MCF 10A (cell line): ENCODE results near the gene ZNF341. TPM values are rescaled to one million over a fixed set of nuclear protein-coding genes. Genes with fewer than 3 reads are reported as not detected.

ENCODE experiments used
- BruUV-seq: library from RNA; stranded (reverse); fragments of 400-500 nt; replicated peaks from 2 replicates; lab custom pipeline; 2021; lab: Mats Ljungman, UMichigan
- CTCF ChIA-PET: fragments of 300-600 bp; sonication (Branson Sonifier 250); formaldehyde crosslinking; extraction: SDS; loops from one replicate; lab custom pipeline; 2021; ENCODE audit warnings: antibody characterized with exemption, inconsistent platforms; lab: Yijun Ruan, JAX
- POLR2A ChIA-PET: fragments of 300-600, 350-650 bp; sonication (Branson Sonifier 250); formaldehyde crosslinking; extraction: SDS; loops from one replicate; lab custom pipeline; 2020; ENCODE audit warnings: antibody characterized with exemption, inconsistent platforms; lab: Yijun Ruan, JAX
- DNase-seq: peaks from one replicate; pipeline ENCODE4 v3.0.0-alpha.2; 2018; ENCODE audit not compliant: unreplicated experiment
- H3K27ac Mint-ChIP-seq: one replicate; pipeline ENCODE4 v1.8.0; 2022; ENCODE audit warnings: mild to moderate bottlenecking, low read depth, mixed read lengths; ENCODE audit not compliant: unreplicated experiment
- H3K27me3 Mint-ChIP-seq: one replicate; pipeline ENCODE4 v1.8.0; 2022; ENCODE audit warnings: mixed read lengths; ENCODE audit not compliant: insufficient read depth, unreplicated experiment
- H3K36me3 Mint-ChIP-seq: one replicate; pipeline ENCODE4 v1.8.0; 2022; ENCODE audit warnings: mild to moderate bottlenecking, moderate library complexity, mixed read lengths; ENCODE audit not compliant: insufficient read depth, unreplicated experiment
- H3K4me1 Mint-ChIP-seq: one replicate; pipeline ENCODE4 v1.8.0; 2022; ENCODE audit warnings: mixed read lengths; ENCODE audit not compliant: insufficient read depth, unreplicated experiment
- H3K4me3 Mint-ChIP-seq: one replicate; pipeline ENCODE4 v1.8.0; 2022; ENCODE audit warnings: mild to moderate bottlenecking, moderate library complexity, mixed read lengths; ENCODE audit not compliant: unreplicated experiment
- H3K9me3 Mint-ChIP-seq: one replicate; pipeline ENCODE4 v1.8.0; 2022; ENCODE audit warnings: mixed read lengths; ENCODE audit not compliant: unreplicated experiment
- CTCF ChIP-seq: fragments of 200-600 bp; IDR thresholded peaks from one replicate; pipeline ENCODE4 v1.8.0; 2022; ENCODE audit warnings: antibody characterized with exemption, mild to moderate bottlenecking; ENCODE audit not compliant: unreplicated experiment
- intact Hi-C: fragments of 100-400 bp; cut with micrococcal nuclease; formaldehyde crosslinking; loops from 2 replicates; pipeline ENCODE4 v1.14.1; 2022
- total RNA-seq: library from RNA; stranded (reverse); gene quantifications from 2 replicates; pipeline ENCODE4 v1.2.3, GENCODE V29; 2022

The ZNF341 gene
- total RNA-seq, 1 experiment from 2014 or later, result 2.0 TPM

GRCh38 chr20:33810885-33811775, 79.3 kb downstream of the ZNF341 start, which contains the start of gene CHMP4B:
Gene CHMP4B (plus strand): TSS chr20:33811348. CDS start chr20:33811469, 121 bp downstream.
- peak within 1 kb of the TSS; percentile 93 for H3K4me3 Mint-ChIP-seq
- no peak for TF ChIP-seq CTCF
- H3K4me1 Mint-ChIP-seq, result peaks cover 19% of the 10 kb centered on the region
- H3K9me3 Mint-ChIP-seq, result no peaks in the 10 kb centered on the region
- CTCF ChIA-PET, result interaction anchor here (0.5 to 1.8 kb wide), 5 partner anchors 12 to 204 kb away, joined by 3 to 8 read pairs (median 4); no protein-coding TSS in a partner anchor
- peaks cover 28% of the 10 kb centered on the region for H3K36me3 Mint-ChIP-seq
- no peaks in the 10 kb centered on the region for H3K27me3 Mint-ChIP-seq
- intact Hi-C loops, result loop anchor here (1.0 to 10.0 kb wide), 3 partner anchors 22 to 126 kb away; partner anchors contain the start of genes E2F1 and ZNF341
- peak within 1 kb of the TSS; percentile 100 for H3K27ac Mint-ChIP-seq
- DNase-seq, result peak; percentile 99
- POLR2A ChIA-PET, result interaction anchor here (0.7 to 6.2 kb wide), 38 partner anchors 9 to 1655 kb away, joined by 3 to 122 read pairs (median 5); partner anchors contain the start of genes ACTL10, CBFA2T2, CDK5RAP1 and EIF2S2
- no TSS peak for BruUV-seq

GRCh38 chr20:33811776-33812151, 80.0 kb downstream of the ZNF341 start:
- TF ChIP-seq CTCF, result no peak
- peaks cover 19% of the 10 kb centered on the region for H3K4me1 Mint-ChIP-seq
- DNase-seq, result no peak
- BruUV-seq, result no TSS peak
- intact Hi-C loops, result loop anchor here (1.0 to 10.0 kb wide), 4 partner anchors 22 to 318 kb away; partner anchors contain the start of genes E2F1 and ZNF341
- peaks cover 31% of the 10 kb centered on the region for H3K36me3 Mint-ChIP-seq
- no peaks in the 10 kb centered on the region for H3K27me3 Mint-ChIP-seq
- peak overlapping the region; percentile 93 for H3K4me3 Mint-ChIP-seq
- ChIA-PET CTCF (interaction anchor here (0.6 to 1.8 kb wide), 5 partner anchors 13 to 144 kb away, joined by 3 to 8 read pairs (median 4); no protein-coding TSS in a partner anchor), POLR2A (interaction anchor here (0.6 to 6.2 kb wide), 38 partner anchors 9 to 1656 kb away, joined by 3 to 122 read pairs (median 4); partner anchors contain the start of genes ACTL10, CBFA2T2, CDK5RAP1 and EIF2S2)
- H3K27ac Mint-ChIP-seq, result peak overlapping the region; percentile 100
- no peaks in the 10 kb centered on the region for H3K9me3 Mint-ChIP-seq

DNA sequence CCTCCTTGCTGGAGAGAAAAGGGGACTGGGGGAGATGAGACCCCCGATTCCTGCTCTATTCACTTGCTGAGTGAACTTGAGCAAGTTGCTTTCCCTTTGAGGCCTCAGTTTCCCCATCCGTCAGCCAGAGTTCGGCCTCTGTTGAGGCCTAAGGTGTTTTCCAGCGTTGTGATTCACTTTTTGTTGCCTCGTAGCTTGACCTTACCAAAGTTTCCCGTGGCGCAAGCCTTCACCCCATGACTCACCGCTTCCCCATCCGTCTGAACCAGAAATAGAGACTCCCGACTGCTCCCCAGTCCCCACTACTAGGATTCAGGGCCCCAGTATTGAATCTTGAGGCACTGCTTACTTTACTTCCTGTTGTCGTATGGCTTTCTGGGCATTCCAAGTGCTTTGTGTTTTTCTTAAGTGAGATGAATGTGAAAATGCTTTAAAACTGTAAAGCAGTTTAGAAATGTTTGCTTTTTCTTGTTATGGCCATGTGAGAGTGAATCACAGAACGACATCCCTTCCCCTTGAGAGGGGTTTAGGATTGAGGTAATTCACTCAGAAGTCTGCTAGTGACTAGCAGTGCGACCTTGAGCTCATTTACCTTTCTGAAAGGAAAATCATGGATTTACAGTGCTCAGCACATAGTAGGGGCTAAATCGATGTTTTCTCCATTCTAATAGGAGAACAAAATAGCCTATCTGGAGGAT, 80.5 kb downstream of the ZNF341 start:
- peaks cover 19% of the 10 kb centered on the region for H3K4me1 Mint-ChIP-seq
- no peaks in the 10 kb centered on the region for H3K27me3 Mint-ChIP-seq
- H3K27ac Mint-ChIP-seq, result peak overlapping the region; percentile 100
- BruUV-seq, result TSS peak; percentile 60
- peak overlapping the region; percentile 93 for H3K4me3 Mint-ChIP-seq
- no peaks in the 10 kb centered on the region for H3K9me3 Mint-ChIP-seq
- TF ChIP-seq CTCF, result no peak
- DNase-seq, result peak; percentile 93
- peaks cover 31% of the 10 kb centered on the region for H3K36me3 Mint-ChIP-seq
- intact Hi-C loops, result loop anchor here (1.0 to 10.0 kb wide), 3 partner anchors 80 to 317 kb away; partner anchors contain the start of genes E2F1 and ZNF341
- POLR2A ChIA-PET, result interaction anchor here (0.6 to 6.2 kb wide), 38 partner anchors 8 to 1657 kb away, joined by 3 to 122 read pairs (median 4); partner anchors contain the start of genes ACTL10, CDK5RAP1, EIF2S2 and PXMP4
- CTCF ChIA-PET, result interaction anchor here (0.5 to 3.6 kb wide), 14 partner anchors 13 to 369 kb away, joined by 3 to 14 read pairs (median 4); partner anchors contain the start of genes PXMP4, SNTA1 and ZNF341
